NB4 (cell line): ENCODE data around the gene ARRDC4.
A peak's percentile ranks its signal among the peaks of the same experiment; 100 is the strongest.
"Not testable (repeated sequence)": the region's sequence is repeated elsewhere in the genome, so short reads cannot be mapped to it uniquely, and the experiment has no call there.

Experiments used
- DNase-seq: peaks from one replicate; pipeline ENCODE4 v3.0.0; 2010; ENCODE audit warnings: low read depth
- H3K4me3 ChIP-seq: one replicate; pipeline ENCODE4 v1.5.1; 2011; ENCODE audit warnings: mild to moderate bottlenecking, low read depth, low read length, moderate library complexity
- MYC ChIP-seq: IDR thresholded peaks from 2 replicates; pipeline ENCODE4 v1.6.1; 2011; ENCODE audit warnings: low read depth, low read length
- POLR2A ChIP-seq: IDR thresholded peaks from 2 replicates; pipeline ENCODE4 v1.6.1; 2011; ENCODE audit warnings: mild to moderate bottlenecking; ENCODE audit not compliant: insufficient read length; ENCODE audit errors: extremely low read depth
- TF ChIP-seq, protein P1 (sequence below): IDR thresholded peaks from one replicate; pipeline ENCODE4 v1.5.1; 2012; ENCODE audit warnings: low read depth, low read length
- TF ChIP-seq, protein P2 (sequence below): IDR thresholded peaks from 2 replicates; pipeline ENCODE4 v1.6.1; 2011; ENCODE audit warnings: low read depth, low read length

ARRDC4 gene

DNA sequence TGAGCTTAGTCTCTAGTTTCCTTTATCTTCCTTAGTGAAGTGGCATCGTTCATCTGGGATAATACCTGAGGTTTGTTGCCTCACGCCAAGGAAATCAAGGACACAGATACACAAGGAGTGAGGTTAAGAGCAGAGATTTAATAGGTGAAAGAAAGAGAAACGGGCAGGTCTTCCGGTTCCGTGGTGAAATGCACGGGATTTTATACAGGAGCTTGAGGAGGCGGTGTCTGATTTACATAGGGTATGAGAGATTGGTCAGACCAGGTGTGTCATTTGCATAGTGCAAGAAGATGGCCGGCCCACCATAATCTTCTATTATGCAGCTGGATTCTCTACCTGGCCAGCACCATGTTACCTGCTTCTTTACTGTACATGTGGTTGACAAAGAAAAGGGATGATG lies 17.2 kb downstream of the ARRDC4 start:
- no peak overlapping the region for H3K4me3 ChIP-seq
- DNase-seq = no peak
- TF ChIP-seq, protein P1, sequence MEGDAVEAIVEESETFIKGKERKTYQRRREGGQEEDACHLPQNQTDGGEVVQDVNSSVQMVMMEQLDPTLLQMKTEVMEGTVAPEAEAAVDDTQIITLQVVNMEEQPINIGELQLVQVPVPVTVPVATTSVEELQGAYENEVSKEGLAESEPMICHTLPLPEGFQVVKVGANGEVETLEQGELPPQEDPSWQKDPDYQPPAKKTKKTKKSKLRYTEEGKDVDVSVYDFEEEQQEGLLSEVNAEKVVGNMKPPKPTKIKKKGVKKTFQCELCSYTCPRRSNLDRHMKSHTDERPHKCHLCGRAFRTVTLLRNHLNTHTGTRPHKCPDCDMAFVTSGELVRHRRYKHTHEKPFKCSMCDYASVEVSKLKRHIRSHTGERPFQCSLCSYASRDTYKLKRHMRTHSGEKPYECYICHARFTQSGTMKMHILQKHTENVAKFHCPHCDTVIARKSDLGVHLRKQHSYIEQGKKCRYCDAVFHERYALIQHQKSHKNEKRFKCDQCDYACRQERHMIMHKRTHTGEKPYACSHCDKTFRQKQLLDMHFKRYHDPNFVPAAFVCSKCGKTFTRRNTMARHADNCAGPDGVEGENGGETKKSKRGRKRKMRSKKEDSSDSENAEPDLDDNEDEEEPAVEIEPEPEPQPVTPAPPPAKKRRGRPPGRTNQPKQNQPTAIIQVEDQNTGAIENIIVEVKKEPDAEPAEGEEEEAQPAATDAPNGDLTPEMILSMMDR = no peak
- no peak for TF ChIP-seq POLR2A
- TF ChIP-seq, protein P2, sequence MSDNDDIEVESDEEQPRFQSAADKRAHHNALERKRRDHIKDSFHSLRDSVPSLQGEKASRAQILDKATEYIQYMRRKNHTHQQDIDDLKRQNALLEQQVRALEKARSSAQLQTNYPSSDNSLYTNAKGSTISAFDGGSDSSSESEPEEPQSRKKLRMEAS = no peak
- TF ChIP-seq MYC = no peak

DNA sequence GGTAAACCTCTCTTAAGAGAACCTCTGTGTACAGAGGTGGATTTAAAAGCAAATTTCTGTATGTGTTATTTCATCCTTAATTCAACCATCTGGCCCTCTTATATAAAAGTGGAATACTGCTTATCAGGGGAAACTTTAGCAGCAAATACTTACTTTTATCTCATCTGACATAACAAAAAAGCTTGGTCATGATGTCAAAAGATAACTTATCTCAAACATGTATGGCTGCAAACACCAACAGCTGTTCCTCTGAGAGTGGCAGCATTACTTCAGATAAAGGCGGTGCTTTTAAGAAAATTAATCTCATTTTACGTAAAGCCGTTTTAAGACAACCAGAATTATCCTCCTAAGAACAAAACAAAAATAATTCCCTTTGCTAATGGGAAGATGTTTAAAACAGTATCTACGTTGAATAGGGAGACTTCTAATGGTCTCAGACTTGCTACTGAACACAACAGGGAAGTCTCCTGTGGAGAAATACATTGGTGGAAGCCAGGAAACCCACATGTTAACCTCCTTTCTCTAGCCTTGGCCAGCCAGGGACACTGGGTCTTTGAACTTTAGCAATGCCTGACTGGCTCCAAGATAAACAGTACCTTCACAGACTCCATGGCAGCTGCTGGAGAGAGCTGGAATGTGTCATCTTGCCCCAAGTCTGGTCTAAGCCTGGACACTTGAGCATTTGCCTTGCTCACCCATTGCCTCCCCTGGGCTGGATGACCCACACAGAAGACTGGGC lies 18.1 kb downstream of the ARRDC4 start:
- H3K4me3 ChIP-seq = no peak overlapping the region
- no peak for TF ChIP-seq POLR2A
- TF ChIP-seq, protein P1 = no peak
- TF ChIP-seq MYC = no peak
- TF ChIP-seq, protein P2 = no peak
- DNase-seq = no peak

DNA sequence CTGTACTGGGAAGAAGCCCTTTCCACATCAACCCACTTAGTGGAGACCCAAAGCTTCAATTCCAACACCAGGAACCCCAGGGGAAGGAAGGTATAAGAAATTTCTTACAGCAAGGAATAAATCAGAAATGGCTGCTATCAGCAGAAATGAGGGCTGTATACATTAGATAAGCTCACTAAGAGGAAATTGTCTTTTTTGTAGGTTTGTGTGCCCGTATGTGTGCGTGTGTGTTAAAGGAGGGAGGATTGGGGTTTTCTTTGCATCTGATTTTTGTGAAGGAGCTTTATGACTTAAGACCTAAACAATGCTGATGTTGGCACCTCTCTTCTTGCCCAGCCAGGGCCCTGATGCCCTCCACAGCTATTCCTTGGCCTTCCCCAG lies 18.6 kb downstream of the ARRDC4 start:
- H3K4me3 ChIP-seq = no peak overlapping the region
- no peak for DNase-seq
- no peak for TF ChIP-seq MYC
- TF ChIP-seq POLR2A = no peak
- TF ChIP-seq, protein P2 = no peak
- TF ChIP-seq, protein P1 = no peak

DNA sequence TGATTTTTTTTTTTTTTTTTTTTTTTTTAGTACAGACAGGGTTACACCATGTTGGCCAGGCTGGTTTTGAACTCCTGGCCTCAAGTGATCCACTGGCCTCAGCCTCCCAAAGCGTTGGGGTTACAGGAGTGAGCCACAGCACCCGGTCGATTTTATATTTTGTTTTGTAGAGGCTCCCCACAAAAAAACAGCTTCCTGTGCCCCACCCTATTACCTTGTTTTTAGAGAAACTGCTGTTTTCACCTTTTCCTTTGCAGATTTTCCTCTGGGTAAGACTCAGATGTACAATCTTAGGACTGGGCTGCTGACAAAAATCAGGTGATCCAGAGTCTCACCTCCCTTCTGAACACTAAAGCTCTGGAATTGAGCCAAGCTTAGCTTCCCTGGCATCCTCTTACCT lies 20.6 kb downstream of the ARRDC4 start:
- no peak overlapping the region for H3K4me3 ChIP-seq
- DNase-seq = no peak
- TF ChIP-seq POLR2A = no peak
- TF ChIP-seq, protein P1 = no peak
- TF ChIP-seq MYC = no peak
- TF ChIP-seq, protein P2 = no peak

DNA sequence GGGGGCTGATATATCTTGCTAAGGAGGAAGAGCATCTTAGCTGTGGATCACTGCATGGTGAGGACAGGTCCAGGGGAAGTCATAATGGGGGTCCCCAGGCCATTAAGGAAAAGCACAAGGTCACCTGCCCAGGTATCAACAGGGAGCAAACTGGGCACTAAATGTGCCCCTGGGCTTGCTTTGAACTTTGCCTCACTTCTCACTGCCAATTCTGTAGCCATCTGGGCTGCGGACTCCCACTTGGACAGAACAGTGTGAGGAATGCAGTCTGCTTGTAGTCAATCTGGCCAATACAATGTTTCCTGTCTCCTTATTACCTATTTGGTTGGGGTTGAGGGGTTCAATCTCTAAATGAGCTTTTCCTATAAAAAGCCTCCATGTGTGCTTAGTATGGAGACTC lies 21.3 kb downstream of the ARRDC4 start:
- DNase-seq = no peak
- TF ChIP-seq, protein P2 = no peak
- TF ChIP-seq POLR2A (no peak), MYC (no peak)
- TF ChIP-seq, protein P1 = no peak
- no peak overlapping the region for H3K4me3 ChIP-seq

DNA sequence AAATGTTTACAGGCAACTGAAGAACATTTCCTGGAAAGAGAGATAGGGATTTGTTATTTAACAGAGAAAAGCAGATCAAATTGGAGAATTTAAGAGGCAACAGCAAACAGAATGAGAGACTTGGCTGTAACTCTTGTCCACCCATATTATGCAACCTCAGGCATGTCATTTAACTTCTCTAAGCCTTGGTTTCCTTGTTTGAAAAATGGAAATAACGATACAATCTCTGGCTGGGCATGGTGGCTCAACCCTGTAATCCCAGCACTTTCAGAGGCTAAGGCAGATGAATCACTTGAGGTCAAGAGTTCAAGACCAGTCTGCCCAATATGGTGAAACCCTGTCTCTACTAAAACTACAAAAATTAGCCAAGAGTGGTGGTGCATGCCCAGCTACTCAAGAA lies 23.7 kb downstream of the ARRDC4 start:
- H3K4me3 ChIP-seq = no peak overlapping the region
- TF ChIP-seq, protein P1 = no peak
- no peak for TF ChIP-seq MYC
- TF ChIP-seq, protein P2 = no peak
- no peak for TF ChIP-seq POLR2A
- peak; percentile 10 for DNase-seq

DNA sequence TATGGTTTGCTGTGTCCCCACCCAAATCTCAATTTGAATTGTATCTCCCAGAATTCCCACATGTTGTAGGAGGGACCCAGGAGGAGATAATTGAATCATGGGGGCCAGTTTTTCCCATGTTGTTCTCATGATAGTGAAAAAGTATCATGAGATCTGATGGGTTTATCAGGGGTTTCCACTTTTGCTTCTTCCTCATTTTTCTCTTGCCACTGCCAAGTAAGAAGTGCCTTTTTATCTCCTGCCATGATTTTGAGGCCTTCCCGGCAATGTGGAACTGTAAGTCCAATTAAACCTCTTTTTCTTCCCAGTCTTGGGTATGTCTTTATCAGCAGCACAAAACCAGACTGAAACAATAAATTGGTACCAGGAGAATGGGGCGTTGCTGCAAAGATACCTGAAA lies 25.5 kb downstream of the ARRDC4 start:
- DNase-seq, H3K4me3 ChIP-seq: not testable (repeated sequence)
